Smooth muscle cell (in vitro differentiated cells): ENCODE measurements around the gene GCFC2. TPM values are rescaled to one million over a fixed set of nuclear protein-coding genes. Genes with fewer than 3 reads are reported as not detected.

Source experiments
- DNase-seq: peaks from one replicate; lab custom pipeline; 2025; ENCODE audit not compliant: unreplicated experiment; lab: John Stamatoyannopoulos, UW
- H2AFZ ChIP-seq: fragments of 200-600 bp; sonication (generic); 2 replicates; pipeline ENCODE4 v1.6.0; 2016; ENCODE audit warnings: antibody characterized with exemption, low read depth, mild to moderate bottlenecking
- H3F3A ChIP-seq: fragments of 200-600 bp; sonication (generic); 2 replicates; pipeline ENCODE4 v1.6.0; 2017; ENCODE audit warnings: antibody characterized with exemption, low read depth
- H3K27ac ChIP-seq: fragments of 200-600 bp; sonication (generic); 2 replicates; pipeline ENCODE4 v1.5.1; 2016; ENCODE audit warnings: low read depth, mild to moderate bottlenecking
- H3K27me3 ChIP-seq: fragments of 200-600 bp; sonication (generic); 2 replicates; pipeline ENCODE4 v1.6.1; 2016; ENCODE audit warnings: low read depth, mild to moderate bottlenecking
- H3K36me3 ChIP-seq: fragments of 200-600 bp; sonication (generic); 2 replicates; pipeline ENCODE4 v1.5.1; 2016; ENCODE audit warnings: low read depth
- H3K4me1 ChIP-seq: fragments of 200-600 bp; sonication (generic); 2 replicates; pipeline ENCODE4 v1.5.1; 2016; ENCODE audit warnings: low read depth
- H3K4me2 ChIP-seq: fragments of 200-600 bp; sonication (generic); 2 replicates; pipeline ENCODE4 v1.6.0; 2016; ENCODE audit warnings: mild to moderate bottlenecking
- H3K4me3 ChIP-seq: fragments of 200-600 bp; sonication (generic); 2 replicates; pipeline ENCODE4 v1.5.1; 2016; ENCODE audit warnings: mild to moderate bottlenecking
- H3K79me2 ChIP-seq: fragments of 200-600 bp; sonication (generic); 2 replicates; pipeline ENCODE4 v1.6.0; 2016; ENCODE audit warnings: low read depth, mild to moderate bottlenecking
- H3K9ac ChIP-seq: fragments of 200-600 bp; sonication (generic); 2 replicates; pipeline ENCODE4 v1.6.0; 2016; ENCODE audit warnings: low read depth
- H3K9me3 ChIP-seq: fragments of 200-600 bp; sonication (generic); replicated peaks from 2 replicates; pipeline ENCODE4 v1.5.1; 2016; ENCODE audit warnings: low read depth
- H4K20me1 ChIP-seq: fragments of 200-600 bp; sonication (generic); 2 replicates; pipeline ENCODE4 v1.6.0; 2016; ENCODE audit warnings: low read depth
- WGBS: methylation state at CpG from one replicate; pipeline ENCODE4 v1.1.7; 2016; ENCODE audit warnings: low lambda C conversion rate; 5-methylcytosine and 5-hydroxymethylcytosine counted together
- polyA plus RNA-seq: library from polyadenylated mRNA; unstranded; fragments of >200 nt; fragmentation: Nextera tagmentation; extraction: Ambion mirVana; gene quantifications from 2 replicates; pipeline ENCODE4 v1.2.1, GENCODE V29; 2016
- total RNA-seq: library from RNA; depleted of rRNA; stranded (reverse); fragments of >200 nt; gene quantifications from 2 replicates; pipeline ENCODE4 v1.2.3, GENCODE V29; 2014
- TF ChIP-seq, protein P1 (sequence below): fragments of 200-600 bp; sonication (generic); IDR thresholded peaks from 2 replicates; pipeline ENCODE4 v1.5.1; 2017; ENCODE audit warnings: borderline replicate concordance, mild to moderate bottlenecking, antibody characterized with exemption; ENCODE audit not compliant: insufficient read depth, poor library complexity, severe bottlenecking

GCFC2 gene
- total and polyA plus RNA-seq, 2 experiments from 2014 or later: 5.7 to 11.5 TPM

DNA sequence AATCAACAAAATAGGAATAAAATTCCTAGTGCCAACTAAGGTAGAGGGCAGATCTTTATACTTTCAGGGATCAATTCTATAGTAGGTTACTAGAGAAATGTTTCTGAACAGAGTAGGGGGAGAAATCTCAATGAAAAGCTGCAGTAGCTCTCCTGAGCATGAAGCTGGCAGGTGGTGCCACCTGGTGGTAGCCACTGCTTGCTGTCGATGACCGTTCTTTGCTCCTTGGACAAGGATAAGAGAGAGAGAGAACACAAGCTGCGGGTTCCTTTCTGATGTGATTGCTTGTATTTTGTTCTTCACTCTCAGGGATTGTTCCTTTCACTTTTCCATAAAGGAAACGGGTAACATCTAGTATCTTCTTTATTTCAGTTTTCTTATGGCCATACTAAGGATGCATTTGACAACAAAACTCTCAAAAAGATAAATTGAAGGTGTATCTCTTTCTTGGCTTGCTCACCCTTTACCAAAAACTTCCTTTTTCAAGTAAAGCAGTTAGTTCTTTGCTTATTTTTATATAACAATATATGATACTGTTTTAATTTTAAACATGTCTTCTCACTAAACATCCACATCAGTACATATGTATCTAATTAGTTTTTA is 82.7 kb downstream of the GCFC2 start:
- no peak overlapping the region for H3K4me2 ChIP-seq
- no peaks in the 10 kb centered on the region for H3K36me3 ChIP-seq
- H2AFZ ChIP-seq: no peak overlapping the region
- H3K9ac ChIP-seq: no peak overlapping the region
- no peaks in the 10 kb centered on the region for H4K20me1 ChIP-seq
- peaks cover 5% of the 10 kb centered on the region for H3K4me1 ChIP-seq
- no peak overlapping the region for H3K4me3 ChIP-seq
- no peak for DNase-seq
- no peaks in the 10 kb centered on the region for H3K79me2 ChIP-seq
- no peaks in the 10 kb centered on the region for H3F3A ChIP-seq
- H3K27me3 ChIP-seq: no peaks in the 10 kb centered on the region
- H3K27ac ChIP-seq: no peak overlapping the region
- H3K9me3 ChIP-seq: no peaks in the 10 kb centered on the region
- TF ChIP-seq, protein P1, sequence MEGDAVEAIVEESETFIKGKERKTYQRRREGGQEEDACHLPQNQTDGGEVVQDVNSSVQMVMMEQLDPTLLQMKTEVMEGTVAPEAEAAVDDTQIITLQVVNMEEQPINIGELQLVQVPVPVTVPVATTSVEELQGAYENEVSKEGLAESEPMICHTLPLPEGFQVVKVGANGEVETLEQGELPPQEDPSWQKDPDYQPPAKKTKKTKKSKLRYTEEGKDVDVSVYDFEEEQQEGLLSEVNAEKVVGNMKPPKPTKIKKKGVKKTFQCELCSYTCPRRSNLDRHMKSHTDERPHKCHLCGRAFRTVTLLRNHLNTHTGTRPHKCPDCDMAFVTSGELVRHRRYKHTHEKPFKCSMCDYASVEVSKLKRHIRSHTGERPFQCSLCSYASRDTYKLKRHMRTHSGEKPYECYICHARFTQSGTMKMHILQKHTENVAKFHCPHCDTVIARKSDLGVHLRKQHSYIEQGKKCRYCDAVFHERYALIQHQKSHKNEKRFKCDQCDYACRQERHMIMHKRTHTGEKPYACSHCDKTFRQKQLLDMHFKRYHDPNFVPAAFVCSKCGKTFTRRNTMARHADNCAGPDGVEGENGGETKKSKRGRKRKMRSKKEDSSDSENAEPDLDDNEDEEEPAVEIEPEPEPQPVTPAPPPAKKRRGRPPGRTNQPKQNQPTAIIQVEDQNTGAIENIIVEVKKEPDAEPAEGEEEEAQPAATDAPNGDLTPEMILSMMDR: peak; percentile 92
- WGBS: 12% methylated on average over 4 of the region's 4 CpGs

DNA sequence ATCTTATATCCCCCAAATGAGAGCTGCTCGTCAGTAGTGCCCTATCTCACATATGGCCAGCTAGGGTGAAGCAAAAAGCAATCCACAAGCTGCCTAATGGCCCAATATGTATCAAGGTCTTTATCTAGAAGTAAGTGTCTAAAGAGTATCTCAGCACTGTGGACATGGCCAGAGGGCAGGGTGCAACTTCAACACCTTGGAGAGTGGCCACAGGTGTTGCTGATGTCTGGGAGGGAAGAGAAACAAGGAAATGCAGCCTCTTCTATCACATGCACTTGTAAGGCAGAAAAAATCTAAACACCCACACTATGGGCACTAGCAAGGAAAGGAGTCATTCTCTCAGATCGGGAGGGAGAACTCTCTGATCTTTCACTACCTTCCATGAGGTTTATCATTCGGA is 87.8 kb downstream of the GCFC2 start:
- no peak overlapping the region for H3K4me3 ChIP-seq
- H3K36me3 ChIP-seq: no peaks in the 10 kb centered on the region
- H2AFZ ChIP-seq: no peak overlapping the region
- H3K27ac ChIP-seq: no peak overlapping the region
- H4K20me1 ChIP-seq: no peaks in the 10 kb centered on the region
- no peaks in the 10 kb centered on the region for H3F3A ChIP-seq
- no peaks in the 10 kb centered on the region for H3K27me3 ChIP-seq
- H3K4me2 ChIP-seq: no peak overlapping the region
- H3K9me3 ChIP-seq: no peaks in the 10 kb centered on the region
- WGBS: 75% methylated on average over 3 of the region's 3 CpGs
- H3K79me2 ChIP-seq: no peaks in the 10 kb centered on the region
- H3K9ac ChIP-seq: no peak overlapping the region
- TF ChIP-seq, protein P1: no peak
- no peak for DNase-seq
- H3K4me1 ChIP-seq: no peaks in the 10 kb centered on the region

DNA sequence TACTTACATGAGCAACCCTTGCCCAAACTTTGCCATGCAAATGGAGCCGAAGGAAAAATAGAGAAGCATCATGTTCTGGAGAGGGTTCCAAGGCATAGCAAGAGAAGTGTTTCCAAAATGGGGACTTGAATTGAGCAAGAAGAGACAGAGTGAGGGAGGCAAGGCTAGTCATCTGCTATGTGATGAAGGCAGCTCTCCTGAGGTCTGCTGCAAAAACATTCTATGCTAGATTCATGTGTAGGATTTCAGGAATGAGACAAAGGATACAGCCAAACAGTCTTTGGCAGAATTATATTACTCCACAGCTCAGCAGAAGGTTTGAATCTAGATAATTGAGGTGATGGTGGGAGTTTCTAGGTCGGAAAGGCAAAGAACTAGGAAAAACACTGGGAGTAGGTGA is 88.2 kb downstream of the GCFC2 start:
- WGBS: 60% methylated on average over 2 of the region's 2 CpGs
- H3K4me2 ChIP-seq: no peak overlapping the region

DNA sequence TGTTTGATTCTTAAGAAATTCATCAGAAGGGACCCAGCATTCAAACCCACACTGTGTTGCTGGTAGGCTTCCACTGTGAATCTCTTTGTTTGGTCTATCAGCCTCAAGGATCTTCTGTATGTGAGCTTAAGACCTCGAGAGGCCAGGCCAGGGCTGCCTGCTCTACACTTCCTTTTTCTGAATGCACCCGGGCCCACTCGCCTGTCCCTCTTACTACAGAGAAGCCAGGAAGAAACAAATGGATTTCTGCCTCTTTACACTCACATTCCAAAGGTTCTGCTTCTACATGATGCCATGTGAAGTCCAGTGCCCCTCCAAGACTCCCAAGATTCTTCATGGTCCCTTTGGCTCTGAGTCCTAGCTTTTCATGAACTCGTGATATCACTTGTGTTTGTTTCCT is 89.5 kb downstream of the GCFC2 start:
- Histone ChIP-seq H3K79me2 (no peaks in the 10 kb centered on the region), H2AFZ (no peak overlapping the region), H3K27me3 (no peaks in the 10 kb centered on the region), H3K36me3 (no peaks in the 10 kb centered on the region), H3K4me2 (no peak overlapping the region), H3K27ac (no peak overlapping the region), H3K9ac (no peak overlapping the region), H4K20me1 (no peaks in the 10 kb centered on the region), H3K9me3 (no peaks in the 10 kb centered on the region), H3K4me3 (no peak overlapping the region), H3K4me1 (no peaks in the 10 kb centered on the region), H3F3A (no peaks in the 10 kb centered on the region)
- TF ChIP-seq, protein P1: no peak
- no peak for DNase-seq
- 89% methylated on average over 4 of the region's 4 CpGs for WGBS

More for the DNA sequence above, 88.2 kb downstream of the GCFC2 start:
- Histone ChIP-seq H3K9me3 (no peaks in the 10 kb centered on the region), H3K36me3 (no peaks in the 10 kb centered on the region), H2AFZ (no peak overlapping the region), H4K20me1 (no peaks in the 10 kb centered on the region), H3F3A (no peaks in the 10 kb centered on the region), H3K79me2 (no peaks in the 10 kb centered on the region), H3K27ac (no peak overlapping the region), H3K27me3 (no peaks in the 10 kb centered on the region), H3K4me1 (no peaks in the 10 kb centered on the region), H3K4me3 (no peak overlapping the region), H3K9ac (no peak overlapping the region)
- no peak for DNase-seq
- TF ChIP-seq, protein P1: no peak
